NCI-H446 treated with DMSO at 0.1 percent for 48 hours (cell line): ENCODE measurements around the gene FOXN3.

Source experiments
- DNase-seq: peaks from one replicate; lab custom pipeline; 2025; lab: John Stamatoyannopoulos, UW

FOXN3 gene

DNA sequence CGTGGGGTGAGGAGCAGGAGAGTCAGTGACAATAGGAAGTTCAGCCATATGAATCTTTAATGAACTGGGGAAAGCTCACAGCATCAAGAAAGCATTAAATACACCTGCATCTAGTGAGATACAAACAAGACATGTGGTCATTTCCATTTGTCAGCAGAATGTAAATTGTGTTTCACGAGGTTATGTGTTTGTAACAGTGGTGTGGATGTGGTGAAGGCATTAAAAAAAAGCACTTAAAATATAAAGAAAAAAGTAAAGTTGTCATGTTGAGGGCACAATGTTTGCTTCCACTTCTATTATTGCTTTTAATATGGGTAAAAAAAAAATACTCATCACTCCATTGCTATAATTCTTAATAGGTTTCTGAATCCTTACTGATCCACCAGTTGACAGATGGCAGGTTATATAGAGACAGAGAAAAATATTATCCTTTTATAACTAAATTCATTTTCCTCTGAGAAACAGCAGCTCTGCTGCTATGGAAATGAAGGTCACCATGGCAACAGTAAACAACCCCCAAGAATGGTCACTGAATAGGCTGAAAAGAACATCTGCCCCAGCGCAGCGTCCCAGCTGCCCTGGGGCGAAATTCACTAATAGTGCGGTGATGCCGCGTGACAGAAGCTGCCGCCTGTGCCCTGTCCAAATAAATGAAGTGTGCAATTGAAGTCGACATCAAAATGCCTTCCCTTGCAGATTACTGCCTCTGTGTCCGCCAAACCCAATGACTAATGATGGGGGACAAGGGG lies 226.1 kb downstream of the FOXN3 start:
- peak; percentile 79 for DNase-seq

DNA sequence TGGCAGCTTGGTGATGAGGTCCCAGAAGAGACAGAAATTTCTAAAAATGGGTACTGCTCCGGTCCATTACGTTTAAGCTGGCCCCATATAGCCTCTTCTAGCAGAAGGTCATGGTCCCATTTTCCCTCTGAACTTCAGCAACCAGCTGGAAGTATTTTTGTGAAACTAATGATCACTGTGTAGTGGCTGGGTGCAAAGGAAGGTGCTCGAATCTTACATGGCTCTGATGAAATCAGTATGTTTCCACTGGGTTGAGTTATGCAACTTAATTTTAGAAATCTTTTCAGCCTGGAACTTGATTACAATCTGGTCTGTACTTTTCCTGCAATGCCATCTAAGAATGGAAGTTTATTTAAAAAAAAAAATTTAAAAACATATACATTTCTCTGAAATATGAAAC lies 228.5 kb downstream of the FOXN3 start:
- no peak for DNase-seq

GRCh38 chr14:89187501-89187900 lies 229.5 kb downstream of the FOXN3 start:
- no peak for DNase-seq

GRCh38 chr14:89186856-89187376 lies 230.1 kb downstream of the FOXN3 start:
- DNase-seq, result no peak

- DNase-seq, result peak; percentile 57
Observed at GRCh38 chr14:89185919-89186855, 230.8 kb downstream of the FOXN3 start.

GRCh38 chr14:89184952-89185351 lies 232.1 kb downstream of the FOXN3 start:
- DNase-seq, result peak; percentile 76

DNA sequence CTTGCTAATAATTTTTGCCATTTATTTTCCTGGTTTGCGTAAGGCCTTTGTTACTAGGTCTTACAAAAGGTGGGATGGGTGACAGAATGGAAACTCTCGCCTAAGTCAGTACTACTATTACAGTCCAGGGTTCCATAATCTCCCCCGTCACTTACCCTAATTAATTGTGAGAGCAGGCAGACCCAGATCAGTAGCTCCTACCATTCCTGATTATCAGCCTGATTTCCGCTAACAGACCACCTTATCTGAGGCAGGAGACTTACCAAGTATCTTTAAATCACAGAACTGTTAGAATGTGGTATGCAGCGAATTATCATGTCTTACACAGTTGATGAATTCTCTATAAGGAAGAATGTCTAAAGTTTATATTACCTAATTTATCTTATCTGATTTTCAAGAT lies 234.7 kb downstream of the FOXN3 start:
- DNase-seq, result no peak

DNA sequence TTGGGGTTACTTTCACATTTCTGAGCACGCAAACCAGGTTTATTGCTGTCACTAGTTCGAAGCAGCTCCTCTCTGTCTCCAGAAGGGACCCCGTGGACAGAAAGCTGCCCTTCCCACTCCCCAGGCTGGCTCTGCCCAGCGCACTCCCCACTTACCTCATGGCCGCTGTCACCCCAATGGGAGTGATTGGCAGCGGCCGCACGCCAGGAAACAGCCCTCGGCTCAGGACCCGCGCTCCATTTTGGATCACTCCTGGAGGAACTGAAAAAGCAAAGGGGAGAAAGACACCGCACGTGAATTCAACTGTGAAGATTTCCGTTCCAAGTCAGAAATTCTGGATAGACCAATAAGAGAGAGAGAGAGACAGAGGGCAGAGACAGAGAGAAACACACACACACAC lies 236.5 kb downstream of the FOXN3 start:
- no peak for DNase-seq

DNA sequence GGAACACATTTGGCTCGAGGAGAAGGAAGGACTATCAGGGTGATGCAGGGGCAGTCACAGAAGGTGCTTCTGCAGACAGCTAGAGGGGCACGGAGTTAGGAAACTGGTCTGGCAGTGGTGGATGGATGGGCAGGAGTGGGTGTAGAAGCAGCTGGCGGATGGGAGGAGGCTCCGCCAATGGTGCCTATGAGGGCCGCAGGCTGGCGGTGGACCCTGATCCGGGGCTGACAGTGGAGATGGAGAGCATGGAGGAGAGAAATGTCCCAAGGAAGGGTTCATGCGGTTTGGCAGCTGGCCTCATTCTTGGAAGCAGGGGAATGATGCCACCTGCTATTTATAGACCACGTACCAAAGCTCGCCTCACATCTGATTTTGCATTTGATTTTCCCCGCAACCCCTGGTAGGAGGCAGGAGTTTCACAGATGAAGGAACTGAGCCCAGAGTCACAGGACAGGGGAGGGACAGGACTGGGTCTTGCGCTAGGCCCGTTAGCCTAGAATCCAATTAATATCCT lies 237.1 kb downstream of the FOXN3 start:
- DNase-seq, result no peak

- no peak for DNase-seq
Observed at GRCh38 chr14:89178800-89179535, 238.1 kb downstream of the FOXN3 start.

DNA sequence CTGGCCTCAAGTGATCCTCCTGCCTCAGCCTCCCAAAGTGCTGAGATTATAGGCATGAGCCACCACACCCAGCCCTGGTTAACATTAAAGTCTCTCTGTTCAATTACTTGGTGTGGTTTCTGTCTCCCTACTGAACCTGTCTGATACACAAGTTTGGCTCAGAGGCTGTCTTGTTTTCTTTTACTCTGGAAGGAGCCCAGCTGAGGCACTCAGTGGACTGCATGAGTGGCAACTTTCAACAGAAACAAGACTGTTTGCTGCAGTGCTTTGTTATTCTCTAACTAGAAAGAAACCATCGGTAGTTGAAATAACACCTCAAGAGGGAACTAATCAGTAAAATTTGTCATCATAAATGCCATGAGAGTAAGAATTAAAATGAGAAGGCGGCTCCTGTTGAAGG lies 238.7 kb downstream of the FOXN3 start:
- DNase-seq, result no peak

DNA sequence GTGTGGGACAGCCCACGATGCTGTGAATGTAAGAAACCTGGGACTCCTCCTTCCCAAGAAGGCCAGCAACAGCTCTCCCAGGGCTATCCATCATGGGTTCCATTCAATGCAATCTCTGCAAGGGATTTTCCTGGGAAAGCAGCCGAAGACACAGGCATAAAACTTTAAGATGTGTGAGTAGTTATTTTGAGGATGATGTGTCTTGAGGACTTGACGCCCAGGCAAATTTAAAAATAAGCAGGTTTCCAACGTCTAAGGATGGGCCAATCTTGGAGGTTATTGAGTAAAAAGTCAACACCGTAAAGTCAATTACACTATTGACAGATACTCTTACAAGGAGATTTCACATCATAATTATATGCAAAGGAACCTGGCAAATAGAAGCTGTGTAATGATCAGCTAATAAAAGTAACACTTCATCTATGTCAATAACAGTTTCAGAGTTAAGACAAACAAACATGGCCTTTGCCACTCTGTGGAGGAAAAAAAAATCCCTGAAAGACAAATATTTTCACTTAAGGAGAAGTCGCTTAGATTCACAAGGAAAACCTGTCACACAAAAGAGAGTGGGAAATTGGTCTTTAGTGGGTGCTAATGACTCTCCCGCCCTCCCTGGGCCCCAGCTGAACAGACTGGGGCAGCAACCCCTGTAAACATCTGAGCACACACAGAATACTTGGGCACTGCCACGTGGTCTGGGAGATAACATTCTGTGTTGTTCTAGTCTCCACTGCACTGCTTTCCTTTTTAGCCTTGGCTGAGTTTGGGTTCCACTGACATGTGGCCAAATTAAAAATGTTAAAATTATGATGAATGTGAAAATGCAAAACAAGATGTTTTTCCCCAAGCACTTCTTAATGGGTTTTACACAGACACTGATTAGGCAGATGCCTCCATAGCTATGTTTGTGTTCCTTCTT lies 240.9 kb downstream of the FOXN3 start:
- no peak for DNase-seq

- DNase-seq, result no peak
Observed at GRCh38 chr14:89171628-89172027, 245.4 kb downstream of the FOXN3 start.

DNA sequence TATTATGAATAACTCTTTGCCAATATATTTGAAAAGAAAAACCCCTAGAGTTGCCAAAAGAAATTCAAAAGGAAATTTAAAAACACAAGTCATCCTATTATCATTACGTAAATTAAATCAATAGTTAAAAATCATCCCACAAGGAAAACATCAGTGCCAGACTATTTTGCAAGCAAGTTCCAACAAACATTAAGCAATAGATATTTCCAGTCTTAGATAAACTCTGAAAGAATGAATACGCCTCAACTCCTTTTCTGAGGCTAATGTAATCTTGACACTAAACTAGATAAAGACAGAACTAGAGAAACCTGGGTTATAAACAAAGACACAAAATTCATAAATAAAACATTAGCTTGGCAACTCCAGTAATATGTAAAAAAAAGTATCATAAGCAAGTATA lies 245.9 kb downstream of the FOXN3 start:
- no peak for DNase-seq

DNA sequence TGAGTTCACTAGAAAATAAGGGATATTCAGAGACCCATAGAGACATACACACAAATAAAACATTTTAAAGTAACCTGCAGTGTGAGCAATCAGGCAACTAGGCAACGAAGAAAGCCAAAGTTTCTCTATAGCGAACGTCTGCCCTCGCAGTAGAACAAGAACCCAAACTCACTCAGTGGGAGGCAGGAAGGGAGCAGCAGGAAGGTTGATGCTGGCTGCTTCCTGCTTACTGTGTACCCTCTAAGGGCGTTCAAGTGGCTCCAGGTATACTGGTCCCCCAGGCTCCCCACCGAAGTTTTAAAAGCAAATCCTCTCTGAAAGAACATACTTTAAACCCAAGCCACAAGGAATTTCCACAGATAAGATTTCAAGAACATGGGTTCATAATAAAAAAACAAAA lies 249.3 kb downstream of the FOXN3 start:
- DNase-seq, result no peak

- no peak for DNase-seq
Observed at GRCh38 chr14:89166633-89167032, 250.4 kb downstream of the FOXN3 start.

DNA sequence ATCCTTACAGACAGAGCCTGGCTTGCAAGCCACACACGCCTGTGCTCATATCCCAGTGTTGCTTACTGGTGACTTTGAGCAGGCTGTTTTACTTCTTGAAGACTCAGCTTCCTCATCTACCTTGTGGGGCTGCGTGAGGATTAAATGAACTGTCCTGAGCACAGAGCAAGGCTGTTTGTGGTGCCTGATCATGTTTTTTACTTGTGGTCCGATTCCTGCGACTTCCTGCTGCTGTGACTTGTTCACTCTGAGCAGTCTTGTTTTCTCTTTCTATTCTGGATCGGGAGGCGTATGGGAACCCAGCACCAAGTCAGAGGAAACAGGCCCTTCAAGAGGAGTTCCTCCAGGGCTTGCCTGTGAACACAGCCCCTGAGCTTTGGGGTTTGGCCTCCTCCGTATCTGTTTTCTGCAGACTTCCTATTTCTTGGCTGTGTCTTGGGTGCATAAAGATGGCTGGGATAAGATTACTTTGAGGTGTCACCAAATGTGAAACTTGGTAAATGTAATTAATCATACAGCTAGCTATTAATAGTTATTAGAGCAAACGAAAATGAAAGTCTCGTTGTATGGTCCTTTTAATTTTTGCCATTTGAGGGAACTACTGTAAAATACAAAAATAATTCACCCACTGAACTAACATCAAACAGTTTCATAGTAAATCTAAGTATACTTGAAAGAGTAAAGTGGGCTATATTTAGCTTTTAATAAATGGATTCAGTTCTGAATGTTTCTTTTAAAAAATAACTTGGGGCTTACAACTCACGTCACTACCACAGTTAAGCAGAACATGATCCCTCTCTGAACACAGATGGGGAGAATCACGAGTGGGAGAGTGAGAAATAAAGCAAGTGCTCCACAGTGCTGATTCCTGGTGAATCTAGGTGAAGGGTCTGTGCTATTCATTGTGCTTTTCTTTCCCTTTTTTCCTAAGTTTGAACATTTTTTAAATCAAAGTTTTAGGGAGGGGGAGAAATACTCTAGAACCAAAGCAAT lies 251.5 kb downstream of the FOXN3 start:
- DNase-seq, result no peak

DNA sequence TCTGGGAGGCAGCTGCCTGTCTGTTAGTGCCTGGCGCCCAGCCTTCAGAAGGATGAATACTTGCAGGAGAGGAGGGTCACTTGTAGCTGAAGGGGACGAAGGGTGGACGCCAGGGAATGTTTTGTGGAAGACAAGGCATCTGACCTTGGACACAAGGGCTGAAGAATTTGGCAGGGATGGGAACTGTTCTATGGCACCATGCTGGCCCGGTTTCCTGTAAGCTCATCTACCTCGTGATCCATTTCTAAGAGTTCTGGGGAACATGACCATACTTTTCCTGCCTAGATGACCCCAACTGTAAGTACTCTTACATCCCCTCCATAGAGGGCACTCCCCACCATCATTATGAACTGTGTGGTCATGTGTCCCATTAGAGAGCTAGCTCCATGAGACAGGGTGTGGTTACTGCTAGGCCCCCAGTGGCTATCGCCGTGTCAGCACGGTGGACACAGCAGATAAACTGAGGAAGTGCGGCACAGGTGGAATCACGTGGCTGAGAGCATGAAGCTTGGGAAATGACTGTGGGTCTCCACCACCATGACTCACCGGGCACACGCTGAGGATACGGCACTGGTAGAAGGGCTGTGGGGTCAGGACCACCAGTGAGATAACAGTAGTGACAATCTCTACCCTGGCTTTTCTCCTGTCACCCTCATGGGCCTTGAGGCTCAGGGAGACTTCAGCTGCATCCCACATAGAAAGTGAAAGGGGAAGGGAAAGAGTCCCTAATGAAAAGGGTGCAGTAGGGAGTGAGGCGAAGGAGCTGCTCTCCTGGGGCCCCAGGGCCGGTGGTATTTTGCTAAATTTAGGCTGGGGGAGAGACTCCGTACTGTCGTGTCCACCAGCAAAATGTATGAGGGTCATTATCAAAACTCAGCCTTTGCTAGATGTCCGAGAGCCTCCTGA lies 252.6 kb downstream of the FOXN3 start:
- DNase-seq, result no peak
